DND-41 (cell line): Measurements from ENCODE around the gene MRS2.

ENCODE experiments used
- EZH2 ChIP-seq: IDR thresholded peaks from 3 replicates; pipeline ENCODE4 v1.6.1; 2012; ENCODE audit warnings: borderline replicate concordance, low read depth, mild to moderate bottlenecking, moderate library complexity, low read length, inconsistent platforms; ENCODE audit not compliant: severe bottlenecking
- TF ChIP-seq, protein P1 (sequence below): IDR thresholded peaks from 2 replicates; pipeline ENCODE4 v1.5.1; 2012; ENCODE audit warnings: borderline replicate concordance, low read length, moderate library complexity, mild to moderate bottlenecking; ENCODE audit not compliant: poor library complexity, severe bottlenecking; ENCODE audit errors: extremely low read depth

DNA sequence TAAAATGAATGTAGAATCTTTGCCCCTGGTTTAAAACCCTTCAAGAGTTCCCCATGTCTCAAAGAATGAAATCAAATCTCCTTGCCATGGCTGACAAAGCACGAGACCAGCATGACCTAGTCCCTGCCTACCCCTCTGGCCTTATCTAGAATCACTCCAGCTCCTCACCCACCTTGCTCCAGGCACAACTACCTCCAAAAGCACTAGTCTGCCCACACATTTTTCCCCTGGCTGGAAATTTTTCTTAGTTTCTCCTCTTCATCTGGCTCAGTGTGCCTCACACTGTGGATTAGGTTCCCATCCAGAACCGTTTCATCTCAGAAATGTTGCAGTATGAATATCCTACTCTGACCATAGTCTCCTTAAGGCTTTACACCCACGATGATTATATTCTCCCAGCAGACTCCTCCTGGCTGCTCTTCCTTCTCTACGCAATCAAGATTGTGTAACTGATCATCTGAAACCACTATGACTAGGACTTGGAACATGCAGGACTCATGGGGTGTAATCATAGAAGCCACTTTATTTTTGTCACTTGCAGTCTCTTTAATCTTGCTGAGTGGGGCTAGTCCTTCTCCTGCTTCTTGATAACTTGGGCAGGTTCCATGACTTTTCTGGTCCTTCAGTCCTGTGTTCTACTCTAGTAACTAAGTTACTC, 7.8 kb upstream of the MRS2 start:
- TF ChIP-seq, protein P1, sequence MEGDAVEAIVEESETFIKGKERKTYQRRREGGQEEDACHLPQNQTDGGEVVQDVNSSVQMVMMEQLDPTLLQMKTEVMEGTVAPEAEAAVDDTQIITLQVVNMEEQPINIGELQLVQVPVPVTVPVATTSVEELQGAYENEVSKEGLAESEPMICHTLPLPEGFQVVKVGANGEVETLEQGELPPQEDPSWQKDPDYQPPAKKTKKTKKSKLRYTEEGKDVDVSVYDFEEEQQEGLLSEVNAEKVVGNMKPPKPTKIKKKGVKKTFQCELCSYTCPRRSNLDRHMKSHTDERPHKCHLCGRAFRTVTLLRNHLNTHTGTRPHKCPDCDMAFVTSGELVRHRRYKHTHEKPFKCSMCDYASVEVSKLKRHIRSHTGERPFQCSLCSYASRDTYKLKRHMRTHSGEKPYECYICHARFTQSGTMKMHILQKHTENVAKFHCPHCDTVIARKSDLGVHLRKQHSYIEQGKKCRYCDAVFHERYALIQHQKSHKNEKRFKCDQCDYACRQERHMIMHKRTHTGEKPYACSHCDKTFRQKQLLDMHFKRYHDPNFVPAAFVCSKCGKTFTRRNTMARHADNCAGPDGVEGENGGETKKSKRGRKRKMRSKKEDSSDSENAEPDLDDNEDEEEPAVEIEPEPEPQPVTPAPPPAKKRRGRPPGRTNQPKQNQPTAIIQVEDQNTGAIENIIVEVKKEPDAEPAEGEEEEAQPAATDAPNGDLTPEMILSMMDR, result no peak
- TF ChIP-seq EZH2, result no peak
